C4-2B (cell line): Measurements from ENCODE around the gene GCH1.

Experiments
- ZFX ChIP-seq: fragments of 450-650 bp; IDR thresholded peaks from 2 replicates; pipeline ENCODE4 v1.6.1; 2017
- TF ChIP-seq, protein P1 (sequence below): fragments of 450-650 bp; conservative IDR thresholded peaks from 2 replicates; pipeline ENCODE4 v1.5.1; 2017; ENCODE audit warnings: mild to moderate bottlenecking

DNA sequence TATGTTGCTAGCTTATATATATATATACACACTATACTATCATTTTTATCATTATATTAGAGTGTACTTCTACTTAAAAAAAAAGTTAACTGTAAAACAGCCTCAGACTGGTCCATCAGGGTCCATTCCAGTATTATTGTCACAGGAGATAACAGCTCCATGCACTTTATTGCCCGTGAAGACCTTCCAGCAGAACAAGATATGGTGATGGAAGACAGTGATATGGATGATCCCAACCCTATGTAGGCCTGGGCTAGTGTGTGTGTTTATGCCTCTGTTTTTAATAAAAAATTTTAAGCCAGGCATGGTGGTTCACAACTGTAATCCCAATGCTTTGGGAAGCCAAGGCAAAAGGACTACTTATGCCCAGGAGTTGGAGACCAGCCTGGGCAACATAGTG, 86.2 kb downstream of the GCH1 start:
- TF ChIP-seq, protein P1, sequence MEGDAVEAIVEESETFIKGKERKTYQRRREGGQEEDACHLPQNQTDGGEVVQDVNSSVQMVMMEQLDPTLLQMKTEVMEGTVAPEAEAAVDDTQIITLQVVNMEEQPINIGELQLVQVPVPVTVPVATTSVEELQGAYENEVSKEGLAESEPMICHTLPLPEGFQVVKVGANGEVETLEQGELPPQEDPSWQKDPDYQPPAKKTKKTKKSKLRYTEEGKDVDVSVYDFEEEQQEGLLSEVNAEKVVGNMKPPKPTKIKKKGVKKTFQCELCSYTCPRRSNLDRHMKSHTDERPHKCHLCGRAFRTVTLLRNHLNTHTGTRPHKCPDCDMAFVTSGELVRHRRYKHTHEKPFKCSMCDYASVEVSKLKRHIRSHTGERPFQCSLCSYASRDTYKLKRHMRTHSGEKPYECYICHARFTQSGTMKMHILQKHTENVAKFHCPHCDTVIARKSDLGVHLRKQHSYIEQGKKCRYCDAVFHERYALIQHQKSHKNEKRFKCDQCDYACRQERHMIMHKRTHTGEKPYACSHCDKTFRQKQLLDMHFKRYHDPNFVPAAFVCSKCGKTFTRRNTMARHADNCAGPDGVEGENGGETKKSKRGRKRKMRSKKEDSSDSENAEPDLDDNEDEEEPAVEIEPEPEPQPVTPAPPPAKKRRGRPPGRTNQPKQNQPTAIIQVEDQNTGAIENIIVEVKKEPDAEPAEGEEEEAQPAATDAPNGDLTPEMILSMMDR, result no peak
- no peak for TF ChIP-seq ZFX
